Gastroesophageal sphincter (tissue), 3 donors: ENCODE results near the gene FAM184B.

Source experiments
- CTCF ChIP-seq, 4 experiments: fragments of 200-600 bp in 2 of 4; fragments of 450-650 bp in 2 of 4; sonication (generic) in 1 of 4; IDR thresholded peaks; one replicate each; pipeline ENCODE4 v1.5.1; 2017 to 2019; ENCODE audit warnings: antibody characterized with exemption in 4 of 4, mild to moderate bottlenecking in 2 of 4, moderate library complexity in 2 of 4
- POLR2AphosphoS5 ChIP-seq: sonication (generic); formaldehyde crosslinking; IDR thresholded peaks from one replicate; pipeline ENCODE4 v1.6.1; 2017; ENCODE audit warnings: antibody characterized with exemption

- TF ChIP-seq CTCF (IDR thresholded peaks at IDR 0.05) (no peak), POLR2AphosphoS5 (no peak)
Measured at GRCh38 chr4:17773135-17773698, 8.2 kb downstream of the FAM184B start.
